GM04503 (cell line): Measurements from ENCODE around the gene BHLHE40.

ENCODE experiments used
- DNase-seq: peaks from one replicate; pipeline ENCODE4 v3.0.0-alpha.2; 2012; ENCODE audit warnings: low read depth

Gene BHLHE40

GRCh38 chr3:5002174-5002870 lies 23.1 kb downstream of the BHLHE40 start:
- no peak for DNase-seq

GRCh38 chr3:5002871-5003247 lies 23.6 kb downstream of the BHLHE40 start:
- no peak for DNase-seq

- DNase-seq = no peak
Measured at GRCh38 chr3:5004319-5005152, 25.3 kb downstream of the BHLHE40 start.

- no peak for DNase-seq
Measured at GRCh38 chr3:5005367-5005766, 26.1 kb downstream of the BHLHE40 start.

GRCh38 chr3:5006755-5007202 lies 27.5 kb downstream of the BHLHE40 start:
- no peak for DNase-seq

- no peak for DNase-seq
Measured at GRCh38 chr3:5007873-5008272, 28.6 kb downstream of the BHLHE40 start.

GRCh38 chr3:5009506-5010109 lies 30.4 kb downstream of the BHLHE40 start:
- DNase-seq = no peak

GRCh38 chr3:5010140-5010539 lies 30.9 kb downstream of the BHLHE40 start:
- DNase-seq = no peak

- DNase-seq = no peak
Measured at GRCh38 chr3:5010706-5011554, 31.7 kb downstream of the BHLHE40 start.

GRCh38 chr3:5011555-5012256 lies 32.5 kb downstream of the BHLHE40 start:
- no peak for DNase-seq

GRCh38 chr3:5012367-5012766 lies 33.1 kb downstream of the BHLHE40 start:
- DNase-seq = no peak

- DNase-seq = no peak
Measured at GRCh38 chr3:5013021-5013906, 34.0 kb downstream of the BHLHE40 start.

GRCh38 chr3:5014391-5014790 lies 35.2 kb downstream of the BHLHE40 start:
- DNase-seq = no peak

- DNase-seq = no peak
Measured at GRCh38 chr3:5015056-5015455, 35.8 kb downstream of the BHLHE40 start.

- no peak for DNase-seq
Measured at GRCh38 chr3:5016211-5017161, 37.2 kb downstream of the BHLHE40 start.

- DNase-seq = no peak
Measured at GRCh38 chr3:5017925-5018531, 38.8 kb downstream of the BHLHE40 start.

GRCh38 chr3:5019411-5020241 lies 40.4 kb downstream of the BHLHE40 start:
- DNase-seq = no peak

GRCh38 chr3:5020242-5020722 lies 41.0 kb downstream of the BHLHE40 start:
- DNase-seq = no peak
